ENCODE measurements around the gene PCSK5. TPM values are rescaled to one million over a fixed set of nuclear protein-coding genes. Genes with fewer than 3 reads are reported as not detected.

PCSK5 gene
- total RNA-seq, 2 experiments from 2014 or later = 14.4 to 15.2 TPM

DNA sequence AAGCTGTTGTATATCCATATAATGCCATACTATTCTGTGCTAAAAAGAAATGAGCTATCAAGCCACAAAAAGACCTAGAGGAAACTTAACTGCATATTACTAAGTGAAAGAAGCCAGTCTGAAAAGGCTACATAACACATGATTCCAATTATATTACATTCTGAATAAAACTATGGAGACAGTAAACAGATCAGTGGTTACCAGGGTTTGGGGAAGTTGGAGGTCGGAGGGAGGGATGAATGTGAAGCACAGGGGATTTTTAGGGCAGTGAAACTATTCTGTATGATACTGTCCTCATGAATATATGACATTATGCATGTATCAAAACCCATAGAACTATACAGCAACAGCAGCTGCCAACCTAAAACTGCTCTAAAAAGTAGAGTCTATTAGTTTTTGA, 509.4 kb downstream of the PCSK5 start:
- no peak overlapping the region for H3K27ac ChIP-seq (ENCODE audit: low read depth in 1 of 2, low read length in 2 of 2)
- Mint-ChIP-seq H3K4me1 (ENCODE audit: low read depth) (peaks cover 16% of the 10 kb centered on the region), H3K9me3 (no peaks in the 10 kb centered on the region), H3K36me3 (ENCODE audit: low read depth) (peaks cover 1% of the 10 kb centered on the region), H3K4me3 (no peak overlapping the region), H3K27ac (no peak overlapping the region), H3K27me3 (no peaks in the 10 kb centered on the region)
- ChIA-PET CTCF (no interaction called here), POLR2A (no interaction called here)
- intact Hi-C loops (cut with DNase I, micrococcal nuclease) = loop anchor here (5.0 to 10.0 kb wide), 9 partner anchors 47 to 1445 kb away; partner anchors contain the start of genes C9orf40 (in 1 of the 2), CARNMT1 (in 1 of the 2), GCNT1 (in 1 of the 2) and NMRK1 (in 1 of the 2)
- no peak for ATAC-seq (ENCODE audit: poor library complexity)
- no peaks in the 10 kb centered on the region for H3K36me3 ChIP-seq (ENCODE audit: insufficient read depth, low read length)
- H3K9me3 ChIP-seq (ENCODE audit: control insufficient read depth in 1 of 2, insufficient read depth in 1 of 2, low read length in 2 of 2) = no peaks in the 10 kb centered on the region
- peaks cover 8% of the 10 kb centered on the region for H3K4me1 ChIP-seq (ENCODE audit: insufficient read depth, low read length)
- DNase-seq = no peak
- no peaks in the 10 kb centered on the region for H3K27me3 ChIP-seq (ENCODE audit: control insufficient read depth in 1 of 2, insufficient read depth in 2 of 2, low read length in 2 of 2)
- TF ChIP-seq, protein P1, sequence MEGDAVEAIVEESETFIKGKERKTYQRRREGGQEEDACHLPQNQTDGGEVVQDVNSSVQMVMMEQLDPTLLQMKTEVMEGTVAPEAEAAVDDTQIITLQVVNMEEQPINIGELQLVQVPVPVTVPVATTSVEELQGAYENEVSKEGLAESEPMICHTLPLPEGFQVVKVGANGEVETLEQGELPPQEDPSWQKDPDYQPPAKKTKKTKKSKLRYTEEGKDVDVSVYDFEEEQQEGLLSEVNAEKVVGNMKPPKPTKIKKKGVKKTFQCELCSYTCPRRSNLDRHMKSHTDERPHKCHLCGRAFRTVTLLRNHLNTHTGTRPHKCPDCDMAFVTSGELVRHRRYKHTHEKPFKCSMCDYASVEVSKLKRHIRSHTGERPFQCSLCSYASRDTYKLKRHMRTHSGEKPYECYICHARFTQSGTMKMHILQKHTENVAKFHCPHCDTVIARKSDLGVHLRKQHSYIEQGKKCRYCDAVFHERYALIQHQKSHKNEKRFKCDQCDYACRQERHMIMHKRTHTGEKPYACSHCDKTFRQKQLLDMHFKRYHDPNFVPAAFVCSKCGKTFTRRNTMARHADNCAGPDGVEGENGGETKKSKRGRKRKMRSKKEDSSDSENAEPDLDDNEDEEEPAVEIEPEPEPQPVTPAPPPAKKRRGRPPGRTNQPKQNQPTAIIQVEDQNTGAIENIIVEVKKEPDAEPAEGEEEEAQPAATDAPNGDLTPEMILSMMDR (IDR thresholded peaks at IDR 0.05) = no peak
- no peak overlapping the region for H3K4me3 ChIP-seq (ENCODE audit: low read length)

DNA sequence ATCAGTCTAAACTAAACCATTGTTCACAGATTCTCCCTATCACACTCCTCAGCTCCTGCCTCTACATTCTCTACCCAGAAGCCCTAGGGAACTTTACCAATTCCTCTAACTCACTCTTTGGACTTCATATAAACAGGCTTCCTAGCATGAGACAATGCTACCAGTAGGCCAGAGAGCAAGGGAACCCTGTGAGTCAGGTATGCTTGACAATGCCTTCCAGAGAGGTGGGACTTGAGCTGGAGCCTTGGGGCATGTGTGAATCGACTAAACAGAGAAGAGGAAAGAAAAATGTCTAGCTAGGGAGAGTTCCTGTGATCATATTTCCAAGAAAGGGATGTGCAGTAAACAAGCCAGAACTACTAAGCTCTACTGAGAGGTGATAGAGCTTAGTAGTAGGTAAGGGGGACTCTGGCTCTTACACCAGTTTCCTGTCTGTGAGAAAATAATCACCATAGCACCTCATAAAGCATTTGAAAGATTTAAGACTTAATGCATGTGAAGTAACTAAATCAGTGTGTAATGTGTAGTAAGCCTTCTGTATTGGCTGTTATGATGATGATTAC, 510.1 kb downstream of the PCSK5 start:
- POLR2A ChIA-PET = no interaction called here

DNA sequence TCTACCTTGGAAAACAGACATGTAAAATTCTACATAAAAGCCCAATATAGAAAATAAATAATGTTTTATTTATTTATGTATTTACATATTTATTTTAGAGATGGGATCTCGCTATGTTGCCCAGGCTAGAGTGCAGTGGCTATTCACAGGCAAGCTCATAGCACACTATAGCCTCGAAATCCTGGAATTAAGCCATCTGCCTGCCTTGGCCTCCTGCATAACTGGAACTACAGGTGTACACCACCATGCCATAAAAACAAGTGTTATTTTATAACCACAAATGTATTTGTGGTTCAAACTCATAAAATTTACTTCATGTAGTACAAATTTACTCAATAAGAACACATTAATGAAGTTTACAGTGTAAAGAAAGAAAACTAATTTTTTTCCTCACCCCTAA, 510.7 kb downstream of the PCSK5 start:
- Histone ChIP-seq H3K4me3 (ENCODE audit: low read length) (no peak overlapping the region), H3K36me3 (ENCODE audit: insufficient read depth, low read length) (no peaks in the 10 kb centered on the region), H3K27me3 (ENCODE audit: control insufficient read depth in 1 of 2, insufficient read depth in 2 of 2, low read length in 2 of 2) (no peaks in the 10 kb centered on the region), H3K9me3 (ENCODE audit: control insufficient read depth in 1 of 2, insufficient read depth in 1 of 2, low read length in 2 of 2) (no peaks in the 10 kb centered on the region), H3K27ac (ENCODE audit: low read depth in 1 of 2, low read length in 2 of 2) (no peak overlapping the region), H3K4me1 (ENCODE audit: insufficient read depth, low read length) (no peaks in the 10 kb centered on the region)
- Mint-ChIP-seq H3K9me3 (no peaks in the 10 kb centered on the region), H3K4me1 (ENCODE audit: low read depth) (peaks cover 9% of the 10 kb centered on the region), H3K36me3 (ENCODE audit: low read depth) (no peaks in the 10 kb centered on the region), H3K4me3 (no peak overlapping the region), H3K27ac (no peak overlapping the region), H3K27me3 (no peaks in the 10 kb centered on the region)
- no peak for DNase-seq
- ATAC-seq (ENCODE audit: poor library complexity) = no peak
- intact Hi-C loops (cut with DNase I, micrococcal nuclease) = loop anchor here (5.0 kb wide), 3 partner anchors 46 to 301 kb away; partner anchors contain the start of gene GCNT1 (in 1 of the 2)
- POLR2A ChIA-PET = no interaction called here
- TF ChIP-seq, protein P1 (IDR thresholded peaks at IDR 0.05) = no peak
- CTCF ChIA-PET = interaction anchor here (0.7 kb wide), 1 partner anchor 58 kb away, joined by 3 read pairs; the partner anchor contains the start of gene GCNT1

More for the DNA sequence above, 510.1 kb downstream of the PCSK5 start:
- H3K4me3 Mint-ChIP-seq = no peak overlapping the region
- H3K36me3 Mint-ChIP-seq (ENCODE audit: low read depth) = no peaks in the 10 kb centered on the region
- H3K27ac Mint-ChIP-seq = no peak overlapping the region
- ATAC-seq (ENCODE audit: poor library complexity) (no peak), DNase-seq (no peak)
- H3K27me3 Mint-ChIP-seq = no peaks in the 10 kb centered on the region
- no peaks in the 10 kb centered on the region for H3K36me3 ChIP-seq (ENCODE audit: insufficient read depth, low read length)
- H3K4me1 ChIP-seq (ENCODE audit: insufficient read depth, low read length) = no peaks in the 10 kb centered on the region
- TF ChIP-seq, protein P1 (IDR thresholded peaks at IDR 0.05) = no peak
- intact Hi-C loops (cut with DNase I, micrococcal nuclease) = loop anchor here (5.0 kb wide), 3 partner anchors 47 to 302 kb away; partner anchors contain the start of gene GCNT1 (in 1 of the 2)
- no peaks in the 10 kb centered on the region for H3K9me3 Mint-ChIP-seq
- H3K9me3 ChIP-seq (ENCODE audit: control insufficient read depth in 1 of 2, insufficient read depth in 1 of 2, low read length in 2 of 2) = no peaks in the 10 kb centered on the region
- H3K4me3 ChIP-seq (ENCODE audit: low read length) = no peak overlapping the region
- no peak overlapping the region for H3K27ac ChIP-seq (ENCODE audit: low read depth in 1 of 2, low read length in 2 of 2)
- H3K4me1 Mint-ChIP-seq (ENCODE audit: low read depth) = peaks cover 11% of the 10 kb centered on the region
- CTCF ChIA-PET = interaction anchor here (0.6 to 0.7 kb wide), 2 partner anchors 17 to 58 kb away, joined by 3 read pairs; partner anchors contain the start of gene GCNT1
- H3K27me3 ChIP-seq (ENCODE audit: control insufficient read depth in 1 of 2, insufficient read depth in 2 of 2, low read length in 2 of 2) = no peaks in the 10 kb centered on the region

All from CD4-positive, alpha-beta T cell (primary cell).